ENCODE data around the gene HMGN5.

- TF ChIP-seq, protein P1, sequence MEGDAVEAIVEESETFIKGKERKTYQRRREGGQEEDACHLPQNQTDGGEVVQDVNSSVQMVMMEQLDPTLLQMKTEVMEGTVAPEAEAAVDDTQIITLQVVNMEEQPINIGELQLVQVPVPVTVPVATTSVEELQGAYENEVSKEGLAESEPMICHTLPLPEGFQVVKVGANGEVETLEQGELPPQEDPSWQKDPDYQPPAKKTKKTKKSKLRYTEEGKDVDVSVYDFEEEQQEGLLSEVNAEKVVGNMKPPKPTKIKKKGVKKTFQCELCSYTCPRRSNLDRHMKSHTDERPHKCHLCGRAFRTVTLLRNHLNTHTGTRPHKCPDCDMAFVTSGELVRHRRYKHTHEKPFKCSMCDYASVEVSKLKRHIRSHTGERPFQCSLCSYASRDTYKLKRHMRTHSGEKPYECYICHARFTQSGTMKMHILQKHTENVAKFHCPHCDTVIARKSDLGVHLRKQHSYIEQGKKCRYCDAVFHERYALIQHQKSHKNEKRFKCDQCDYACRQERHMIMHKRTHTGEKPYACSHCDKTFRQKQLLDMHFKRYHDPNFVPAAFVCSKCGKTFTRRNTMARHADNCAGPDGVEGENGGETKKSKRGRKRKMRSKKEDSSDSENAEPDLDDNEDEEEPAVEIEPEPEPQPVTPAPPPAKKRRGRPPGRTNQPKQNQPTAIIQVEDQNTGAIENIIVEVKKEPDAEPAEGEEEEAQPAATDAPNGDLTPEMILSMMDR (IDR thresholded peaks at IDR 0.05; ENCODE audit: low read length): no peak
- TF ChIP-seq EZH2 (IDR thresholded peaks at IDR 0.05; ENCODE audit: borderline replicate concordance, low read length): no peak
Observed at GRCh38 chrX:81241753-81242152, 40.0 kb upstream of the HMGN5 start.
